Activated CD4-positive, CD25-positive, alpha-beta regulatory T cell treated with anti-CD3 and anti-CD28 coated beads, Interleukin-2, amount 50 U/mL, for 16 hours (primary cell): ENCODE measurements around the gene C2orf42.
"Not testable (repeated sequence)": the region's sequence is repeated elsewhere in the genome, so short reads cannot be mapped to it uniquely, and the experiment has no call there.

Experiments used
- DNase-seq: peaks from one replicate; pipeline ENCODE4 v3.0.0-alpha.2; 2020; ENCODE audit warnings: low read depth, low spot score

Gene C2orf42

DNA sequence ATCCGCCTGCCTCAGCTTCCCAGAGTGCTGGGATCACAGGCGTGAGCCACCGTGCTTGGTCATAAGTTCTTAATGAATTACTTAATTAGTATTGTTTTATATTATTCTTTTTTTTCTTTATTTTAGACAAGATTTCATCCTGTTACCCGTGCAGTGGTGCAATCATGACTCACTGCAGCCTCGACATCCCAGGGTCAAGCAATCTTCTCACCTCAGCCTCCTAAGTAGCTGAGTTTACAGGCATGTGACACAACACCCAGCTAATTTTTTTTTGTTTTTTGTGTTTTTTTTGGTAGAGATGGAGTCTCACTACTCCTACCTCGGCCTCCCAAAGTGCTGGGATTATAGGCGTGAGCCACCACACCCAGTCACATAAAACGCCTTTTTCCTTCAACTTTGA, 17.3 kb downstream of the C2orf42 start:
- DNase-seq, result no peak

DNA sequence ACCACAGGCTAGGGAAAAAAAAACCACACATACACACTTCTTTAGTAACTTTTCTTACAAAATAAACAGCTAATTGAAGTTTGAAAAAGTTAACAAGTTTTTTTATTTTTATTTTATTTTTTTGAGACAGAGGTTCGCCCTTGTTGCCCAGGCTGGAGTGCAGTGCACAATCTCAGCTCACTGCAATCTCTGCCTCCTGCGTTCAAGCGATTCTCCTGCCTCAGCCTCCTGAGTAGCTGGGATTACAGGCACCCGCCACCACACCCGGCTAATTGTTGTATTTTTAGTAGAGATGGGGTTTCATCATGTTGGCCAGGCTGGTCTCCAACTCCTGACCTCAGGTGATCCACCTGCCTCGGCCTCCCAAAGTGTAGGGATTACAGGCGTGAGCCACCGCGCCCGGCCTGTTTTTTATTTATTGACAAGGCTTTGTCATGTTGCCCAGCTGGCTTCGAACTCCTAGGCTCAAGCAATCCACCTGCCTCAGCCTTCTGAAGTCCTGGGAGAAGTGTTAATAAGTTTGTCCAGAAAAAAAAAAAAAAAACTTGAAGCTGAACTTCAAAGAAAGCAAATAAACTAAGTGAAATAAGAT, 21.1 kb downstream of the C2orf42 start:
- not testable (repeated sequence) for DNase-seq

GRCh38 chr2:70161069-70161534, 29.7 kb downstream of the C2orf42 start:
- no peak for DNase-seq

- no peak for DNase-seq
Measured at GRCh38 chr2:70160545-70160944, 30.3 kb downstream of the C2orf42 start.

DNA sequence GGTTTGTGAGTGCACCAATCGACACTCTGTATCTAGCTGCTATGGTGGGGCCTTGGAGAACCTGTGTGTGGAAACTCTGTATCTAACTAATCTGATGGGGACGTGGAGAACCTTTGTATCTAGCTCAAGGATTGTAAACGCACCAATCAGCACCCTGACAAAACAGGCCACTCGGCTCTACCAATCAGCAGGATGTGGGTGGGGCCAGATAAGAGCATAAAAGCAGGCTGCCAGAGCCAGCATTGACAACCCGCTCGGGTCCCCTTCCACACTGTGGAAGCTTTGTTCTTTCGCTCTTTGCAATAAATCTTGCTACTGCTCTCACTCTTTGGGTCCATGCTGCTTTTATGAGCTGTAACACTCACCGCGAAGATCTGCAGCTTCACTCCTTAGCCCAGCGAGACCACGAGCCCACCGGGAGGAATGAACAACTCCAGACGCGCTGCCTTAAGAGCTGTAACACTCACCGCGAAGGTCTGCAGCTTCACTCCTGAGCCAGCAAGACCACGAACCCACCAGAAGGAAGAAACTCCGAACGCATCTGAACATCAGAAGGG, 41.6 kb downstream of the C2orf42 start:
- not testable (repeated sequence) for DNase-seq

- not testable (repeated sequence) for DNase-seq
Measured at GRCh38 chr2:70148211-70148760, 42.5 kb downstream of the C2orf42 start.

DNA sequence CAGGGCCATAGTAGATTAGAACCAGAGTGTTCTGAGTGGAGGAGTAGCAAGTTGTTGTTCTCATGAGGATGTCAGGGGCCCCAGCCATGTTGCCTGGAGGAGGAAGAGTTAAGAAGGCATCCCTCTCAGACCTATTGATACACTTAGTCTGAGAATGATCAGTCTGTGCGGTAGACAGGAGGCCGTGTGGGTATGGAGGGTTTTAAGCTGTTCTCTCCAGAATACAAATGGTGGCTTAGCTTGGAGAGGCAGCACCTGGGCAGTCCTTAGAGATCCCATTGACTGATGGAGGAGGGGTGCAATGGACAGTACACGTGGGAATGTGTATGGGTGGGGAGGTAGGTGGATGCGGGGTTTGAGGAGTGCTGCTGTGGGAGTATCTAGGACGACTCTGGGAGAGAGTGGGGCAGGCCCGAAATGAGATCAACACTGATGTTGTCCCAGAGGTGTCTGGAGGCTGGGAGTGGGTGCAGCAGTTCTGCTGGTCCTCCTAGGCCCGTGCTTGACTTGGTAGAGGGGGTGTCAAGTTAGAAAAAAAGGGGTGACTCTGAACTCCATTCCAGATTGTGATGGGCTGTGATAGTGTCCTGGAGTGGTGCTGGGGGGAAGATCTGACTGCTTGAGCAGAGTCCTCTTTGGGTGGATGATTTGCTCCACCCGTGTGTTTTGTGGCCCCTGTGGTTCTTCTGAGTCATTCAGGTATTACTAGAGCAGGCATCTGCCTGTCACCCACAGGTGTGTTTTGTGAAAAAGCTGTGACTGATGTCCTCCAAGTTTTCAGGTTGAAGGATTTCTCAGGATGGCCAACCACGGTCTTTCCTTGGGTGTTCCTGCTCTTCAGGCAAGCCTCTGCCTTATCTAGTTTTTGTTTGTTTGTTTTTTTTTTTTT, 44.7 kb downstream of the C2orf42 start:
- DNase-seq, result no peak

- DNase-seq, result no peak
Measured at GRCh38 chr2:70145144-70145490, 45.7 kb downstream of the C2orf42 start.

- DNase-seq, result no peak
Measured at GRCh38 chr2:70144443-70145143, 46.2 kb downstream of the C2orf42 start.

DNA sequence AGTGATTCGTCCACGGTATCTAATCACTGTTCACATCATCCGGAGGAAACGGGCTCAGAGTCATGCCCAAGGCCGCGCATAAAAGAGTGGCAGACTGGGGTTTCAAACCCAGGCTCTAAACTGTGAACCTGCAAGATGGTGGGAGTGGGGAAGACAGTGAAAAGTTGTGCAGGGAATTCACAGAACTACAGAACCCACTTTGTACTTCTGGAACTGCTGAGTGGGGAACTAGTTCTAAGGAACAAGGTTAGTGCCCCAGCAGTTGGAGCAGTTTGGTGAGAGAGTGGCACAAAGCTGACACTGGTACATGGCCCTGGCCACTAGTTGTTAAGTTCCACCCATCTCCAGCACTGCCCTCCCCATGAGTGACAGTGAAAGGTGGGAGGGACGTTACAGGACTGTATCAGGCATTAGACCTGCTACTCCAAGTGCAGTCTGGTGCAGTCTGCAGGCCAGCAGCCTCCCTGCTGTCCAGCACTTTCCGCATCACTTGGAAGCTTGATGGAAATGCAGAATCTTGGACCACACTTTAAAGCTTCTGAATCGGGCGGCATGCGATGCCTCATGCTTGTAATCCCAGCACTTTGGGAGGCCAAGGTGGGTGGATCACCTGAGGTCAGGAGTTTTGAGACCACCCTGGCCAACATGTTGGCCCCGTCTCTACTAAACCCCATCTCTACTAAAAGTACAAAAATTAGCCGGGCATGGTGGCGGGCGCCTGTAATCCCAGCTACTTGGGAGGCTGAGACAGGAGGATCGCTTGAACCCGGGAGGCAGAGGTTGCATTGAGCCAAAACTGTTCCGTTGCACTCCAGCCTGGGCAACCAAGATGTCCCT, 47.3 kb downstream of the C2orf42 start:
- DNase-seq, result peak; percentile 30

DNA sequence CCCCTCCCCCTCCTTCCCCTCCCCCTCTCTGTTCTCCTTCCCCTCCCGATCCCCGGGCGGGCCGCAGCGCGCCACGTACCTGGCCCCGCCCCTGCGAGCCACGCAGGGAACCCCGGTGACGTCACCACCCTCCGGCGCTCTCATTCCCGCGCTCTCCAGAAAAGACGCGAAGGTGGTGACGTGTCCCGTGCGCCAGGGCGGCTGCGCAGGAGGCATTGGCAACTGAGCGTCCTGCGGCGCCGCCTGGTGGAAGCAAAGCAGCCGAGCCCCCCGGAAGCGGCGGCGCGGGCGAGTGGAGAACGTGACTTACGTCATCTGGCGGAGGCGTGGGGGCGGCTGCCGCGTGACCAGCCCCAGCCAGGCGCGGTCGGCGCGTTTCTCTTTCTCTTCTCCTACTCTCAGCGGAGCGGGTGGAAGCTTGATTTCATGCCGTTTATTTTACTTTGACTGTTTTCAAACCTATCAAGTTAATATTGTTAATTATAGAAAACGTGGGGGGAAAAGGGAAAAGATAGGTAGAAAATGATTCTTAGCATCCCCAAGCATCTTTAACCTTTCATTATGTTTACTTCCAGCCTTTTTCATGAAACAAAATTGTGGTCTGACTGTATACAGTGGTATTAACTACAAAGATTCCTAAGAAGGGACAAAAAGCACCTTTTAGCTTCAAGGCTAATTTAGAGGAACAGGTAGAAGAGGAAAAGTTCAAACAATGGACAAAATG, 48.1 kb downstream of the C2orf42 start:
- DNase-seq, result peak; percentile 99

DNA sequence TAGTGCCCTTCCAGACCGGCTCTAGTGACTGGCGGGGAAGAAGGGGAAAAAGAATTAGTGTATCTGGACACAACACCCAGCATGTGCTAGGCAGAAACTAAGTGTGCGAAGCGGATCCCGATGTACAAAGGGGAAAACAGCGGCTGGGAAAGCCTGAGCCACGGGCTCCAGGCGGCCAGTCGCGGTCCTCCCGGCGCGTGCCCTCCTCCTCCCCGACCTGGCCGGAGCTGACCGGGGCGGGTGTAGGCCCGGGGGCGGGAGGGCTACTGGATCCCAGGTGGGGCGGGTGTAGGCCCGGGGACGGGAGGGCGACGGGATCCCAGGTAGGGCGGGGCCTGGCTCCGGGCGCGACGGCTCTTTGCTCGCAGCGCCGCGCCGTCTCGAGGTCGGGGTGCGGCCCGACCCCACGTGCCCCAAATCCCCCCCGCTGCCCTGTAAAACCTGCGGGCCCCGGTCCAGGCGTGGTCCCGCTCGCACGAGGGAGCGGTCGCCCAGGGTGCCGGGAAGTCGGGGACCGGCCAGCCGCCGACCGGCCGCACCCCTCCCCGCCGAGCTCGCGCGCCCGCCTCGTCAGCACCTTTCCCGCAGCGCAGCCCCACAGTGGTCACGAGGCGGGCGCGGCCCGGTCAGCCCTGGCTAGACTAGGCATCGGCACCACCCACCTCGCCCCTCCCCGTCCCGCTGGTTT, 48.8 kb downstream of the C2orf42 start:
- DNase-seq, result peak; percentile 17

- DNase-seq, result peak; percentile 26
Measured at GRCh38 chr2:70141212-70141901, 49.5 kb downstream of the C2orf42 start.

DNA sequence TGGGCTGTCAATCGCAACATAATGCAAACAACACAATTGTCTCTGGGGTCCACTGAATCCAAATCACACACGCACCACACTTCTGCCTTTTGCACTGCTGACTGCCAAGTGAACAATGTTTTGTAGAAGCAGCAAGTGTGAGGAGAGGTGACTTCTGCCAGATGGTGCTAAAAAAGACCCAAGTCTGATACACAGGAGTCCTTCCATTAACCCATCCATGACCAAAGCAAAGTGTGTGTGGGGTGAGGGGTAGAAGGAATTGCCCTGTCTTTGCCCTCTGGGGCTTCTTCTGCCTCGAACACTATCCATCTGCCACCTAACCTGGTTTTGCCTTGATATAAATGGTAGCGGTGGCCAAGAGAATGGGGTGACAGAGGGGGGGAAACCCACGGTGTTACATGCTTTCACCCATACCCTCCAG, 50.0 kb downstream of the C2orf42 start:
- DNase-seq, result no peak

DNA sequence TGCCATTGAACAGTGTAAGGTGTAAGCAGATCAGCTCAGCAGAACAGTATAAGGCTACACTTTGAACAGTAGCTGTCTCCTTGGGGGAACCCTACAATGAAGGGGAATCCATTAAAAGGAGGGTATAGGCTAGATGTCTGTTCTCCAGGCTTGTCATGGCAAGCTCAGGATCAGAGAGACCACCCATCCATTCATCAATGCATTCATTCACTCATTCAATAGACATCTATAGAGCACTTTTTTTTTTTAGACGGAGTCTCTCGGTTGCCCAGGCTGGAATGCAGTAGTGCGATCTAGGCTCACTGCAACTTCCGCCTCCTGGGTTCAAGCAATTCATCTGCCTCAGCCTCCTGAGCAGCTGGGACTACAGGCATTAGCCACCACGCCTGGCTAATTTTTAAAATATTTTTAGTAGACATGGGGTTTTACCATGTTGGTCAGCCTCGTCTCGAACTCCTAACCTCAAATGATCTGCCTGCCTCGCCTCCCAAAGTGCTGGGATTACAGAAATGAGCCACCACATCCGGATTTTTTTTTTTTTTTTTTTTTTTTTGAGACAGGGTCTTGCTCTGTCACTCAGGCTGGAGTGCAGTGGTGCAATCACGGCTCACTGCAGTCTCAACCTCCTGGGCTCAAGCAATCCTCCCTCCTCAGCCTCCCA, 56.4 kb downstream of the C2orf42 start:
- DNase-seq, result not testable (repeated sequence)

DNA sequence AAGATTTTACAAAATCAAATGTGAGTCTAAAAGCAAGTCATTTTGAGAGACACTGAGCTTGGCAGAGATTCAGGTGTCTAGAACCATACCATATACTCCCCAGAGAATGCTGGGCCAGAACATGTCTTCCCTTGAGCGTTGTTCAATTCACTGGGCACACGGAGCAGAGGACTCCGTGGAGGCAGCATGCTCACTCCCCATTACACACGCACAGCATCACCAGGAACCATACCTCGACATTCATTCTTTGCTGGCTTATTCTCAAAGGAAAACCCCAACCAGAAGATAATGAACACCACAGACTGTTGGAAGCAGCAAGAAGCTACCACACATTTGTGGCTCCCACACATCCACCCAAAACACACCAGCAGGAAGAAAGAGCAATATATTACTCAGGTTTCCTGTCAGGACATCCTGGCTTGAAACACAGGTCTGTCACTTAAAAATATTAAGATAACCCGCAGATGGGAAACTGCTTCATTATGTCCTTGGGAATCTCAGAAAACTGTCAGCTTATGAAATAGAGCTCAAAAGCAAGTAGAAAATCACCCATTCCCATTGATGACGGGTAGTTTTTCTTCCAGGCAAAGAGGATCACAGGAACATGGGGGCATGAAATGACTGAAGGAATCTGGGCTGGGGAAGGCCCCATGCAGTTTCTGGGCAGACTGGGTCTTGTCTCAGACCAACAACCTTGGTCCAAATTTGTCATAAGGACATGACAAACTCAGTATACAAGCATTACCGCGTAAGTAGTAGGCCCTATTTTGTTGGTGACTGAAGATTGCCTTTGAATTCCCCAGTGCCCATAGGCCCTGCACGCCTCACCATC, 57.1 kb downstream of the C2orf42 start:
- DNase-seq, result no peak

- DNase-seq, result no peak
Measured at GRCh38 chr2:70133127-70133452, 57.7 kb downstream of the C2orf42 start.
